ENCODE data around the gene NTRK3. TPM values are rescaled to one million over a fixed set of nuclear protein-coding genes. Genes with fewer than 3 reads are reported as not detected.

Gene NTRK3
- total RNA-seq, 4 donors from 2014 or later = 5.3 to 11.7 (median 6.3) TPM

- Histone ChIP-seq H3K9me3 (no peaks in the 10 kb centered on the region), H3K36me3 (no peaks in the 10 kb centered on the region), H3K4me3 (no peak overlapping the region), H3K27ac (no peak overlapping the region), H3K27me3 (no peaks in the 10 kb centered on the region), H3K4me1 (peaks cover 15% of the 10 kb centered on the region)
- peak in 1 of 2 donors; percentile 66 for DNase-seq (ENCODE audit: low spot score in 2 of 2)
- no peak for TF ChIP-seq POLR2A (IDR thresholded peaks at IDR 0.05)
- WGBS = 93% methylated on average over 23 of the region's 23 CpGs
Measured at GRCh38 chr15:87952736-87953287, 303.7 kb downstream of the NTRK3 start.

GRCh38 chr15:87949575-87950223 is 306.8 kb downstream of the NTRK3 start:
- TF ChIP-seq POLR2AphosphoS5 (IDR thresholded peaks at IDR 0.05) = no peak
- no peak for TF ChIP-seq EP300 (IDR thresholded peaks at IDR 0.05)
- no peak for TF ChIP-seq POLR2A (IDR thresholded peaks at IDR 0.05)
- TF ChIP-seq, protein P1, sequence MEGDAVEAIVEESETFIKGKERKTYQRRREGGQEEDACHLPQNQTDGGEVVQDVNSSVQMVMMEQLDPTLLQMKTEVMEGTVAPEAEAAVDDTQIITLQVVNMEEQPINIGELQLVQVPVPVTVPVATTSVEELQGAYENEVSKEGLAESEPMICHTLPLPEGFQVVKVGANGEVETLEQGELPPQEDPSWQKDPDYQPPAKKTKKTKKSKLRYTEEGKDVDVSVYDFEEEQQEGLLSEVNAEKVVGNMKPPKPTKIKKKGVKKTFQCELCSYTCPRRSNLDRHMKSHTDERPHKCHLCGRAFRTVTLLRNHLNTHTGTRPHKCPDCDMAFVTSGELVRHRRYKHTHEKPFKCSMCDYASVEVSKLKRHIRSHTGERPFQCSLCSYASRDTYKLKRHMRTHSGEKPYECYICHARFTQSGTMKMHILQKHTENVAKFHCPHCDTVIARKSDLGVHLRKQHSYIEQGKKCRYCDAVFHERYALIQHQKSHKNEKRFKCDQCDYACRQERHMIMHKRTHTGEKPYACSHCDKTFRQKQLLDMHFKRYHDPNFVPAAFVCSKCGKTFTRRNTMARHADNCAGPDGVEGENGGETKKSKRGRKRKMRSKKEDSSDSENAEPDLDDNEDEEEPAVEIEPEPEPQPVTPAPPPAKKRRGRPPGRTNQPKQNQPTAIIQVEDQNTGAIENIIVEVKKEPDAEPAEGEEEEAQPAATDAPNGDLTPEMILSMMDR (IDR thresholded peaks at IDR 0.05) = no peak
- peaks cover 18% of the 10 kb centered on the region for H3K4me1 ChIP-seq
- H3K9me3 ChIP-seq = no peaks in the 10 kb centered on the region
- no peaks in the 10 kb centered on the region for H3K36me3 ChIP-seq
- no peaks in the 10 kb centered on the region for H3K27me3 ChIP-seq
- DNase-seq (ENCODE audit: low spot score in 2 of 2) = peak in 1 of 2 donors; percentile 78
- WGBS = 77% methylated on average over 6 of the region's 6 CpGs
- H3K4me3 ChIP-seq = no peak overlapping the region
- peak overlapping the region; percentile 85 for H3K27ac ChIP-seq

DNA sequence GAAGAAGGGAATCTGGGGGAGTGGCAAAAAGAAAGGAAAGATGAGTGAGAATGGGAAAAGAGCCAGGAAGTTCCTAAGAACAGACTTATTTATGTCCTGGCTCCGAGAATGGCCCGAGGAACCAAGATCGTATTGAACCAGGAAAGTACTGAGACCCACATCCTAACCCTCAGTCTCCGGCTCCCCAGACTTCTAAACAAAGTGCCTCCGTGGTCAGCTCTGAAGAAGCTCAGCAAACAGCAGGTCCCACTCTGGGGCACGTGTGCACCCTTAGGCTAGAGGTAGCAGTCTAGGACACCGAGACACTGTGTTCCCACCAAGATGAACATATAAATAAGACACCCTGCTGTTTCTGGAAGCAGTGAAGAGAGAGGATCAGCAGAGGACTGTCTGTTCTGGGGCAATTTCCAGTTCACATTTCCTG is 307.4 kb downstream of the NTRK3 start:
- Histone ChIP-seq H3K36me3 (no peaks in the 10 kb centered on the region), H3K27me3 (no peaks in the 10 kb centered on the region), H3K4me1 (peaks cover 18% of the 10 kb centered on the region), H3K9me3 (no peaks in the 10 kb centered on the region), H3K4me3 (no peak overlapping the region), H3K27ac (peak overlapping the region; percentile 85)
- peak in 1 of 2 donors; percentile 80 for DNase-seq (ENCODE audit: low spot score in 2 of 2)
- 36% methylated on average over 7 of the region's 7 CpGs for WGBS
- TF ChIP-seq POLR2AphosphoS5 (IDR thresholded peaks at IDR 0.05) (peak in 1 of 3 donors; percentile 52), EP300 (IDR thresholded peaks at IDR 0.05) (no peak)

GRCh38 chr15:87947560-87947959 is 309.0 kb downstream of the NTRK3 start:
- no peak overlapping the region for H3K4me3 ChIP-seq
- no peak for DNase-seq (ENCODE audit: low spot score in 2 of 2)
- TF ChIP-seq POLR2AphosphoS5 (IDR thresholded peaks at IDR 0.05) (no peak), EP300 (IDR thresholded peaks at IDR 0.05) (no peak), POLR2A (IDR thresholded peaks at IDR 0.05) (no peak)
- TF ChIP-seq, protein P1 (IDR thresholded peaks at IDR 0.05) = no peak
- 31% methylated on average over 3 of the region's 3 CpGs for WGBS
- no peak overlapping the region for H3K27ac ChIP-seq
- H3K4me1 ChIP-seq = peaks cover 18% of the 10 kb centered on the region
- H3K9me3 ChIP-seq = no peaks in the 10 kb centered on the region
- H3K36me3 ChIP-seq = no peaks in the 10 kb centered on the region
- no peaks in the 10 kb centered on the region for H3K27me3 ChIP-seq

DNA sequence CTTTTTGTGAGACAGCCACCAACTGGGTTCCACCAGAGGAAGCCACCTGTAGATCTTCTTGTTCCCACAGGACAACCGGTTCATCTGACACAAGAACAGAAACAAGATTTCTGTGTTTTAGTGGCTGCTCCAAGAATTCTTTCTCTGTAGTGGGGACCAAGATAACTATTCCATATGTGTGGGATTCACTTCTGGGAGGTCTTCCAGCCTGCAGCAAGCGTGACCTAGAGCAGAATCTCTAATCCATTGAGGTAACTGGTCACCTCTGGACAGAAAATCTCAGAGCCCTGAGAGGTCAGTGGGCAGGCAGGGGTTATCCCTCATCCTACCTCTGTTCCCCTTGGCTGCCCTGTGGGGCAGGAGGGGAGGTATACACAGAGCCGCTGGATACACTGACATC is 311.3 kb downstream of the NTRK3 start:
- Histone ChIP-seq H3K27ac (peak overlapping the region; percentile 2), H3K4me3 (no peak overlapping the region), H3K27me3 (no peaks in the 10 kb centered on the region), H3K9me3 (no peaks in the 10 kb centered on the region), H3K4me1 (peaks cover 20% of the 10 kb centered on the region), H3K36me3 (no peaks in the 10 kb centered on the region)
- TF ChIP-seq, protein P1 (IDR thresholded peaks at IDR 0.05) = no peak
- TF ChIP-seq EP300 (IDR thresholded peaks at IDR 0.05) (no peak), POLR2A (IDR thresholded peaks at IDR 0.05) (no peak), POLR2AphosphoS5 (IDR thresholded peaks at IDR 0.05) (no peak)
- DNase-seq (ENCODE audit: low spot score in 2 of 2) = peak in 1 of 2 donors; percentile 45
- WGBS = 92% methylated on average over 3 of the region's 3 CpGs

GRCh38 chr15:87944691-87945090 is 311.8 kb downstream of the NTRK3 start:
- peaks cover 16% of the 10 kb centered on the region for H3K4me1 ChIP-seq
- peak overlapping the region; percentile 2 for H3K27ac ChIP-seq
- no peaks in the 10 kb centered on the region for H3K36me3 ChIP-seq
- 93% methylated on average over 7 of the region's 7 CpGs for WGBS
- H3K9me3 ChIP-seq = no peaks in the 10 kb centered on the region
- no peak overlapping the region for H3K4me3 ChIP-seq
- peak in 1 of 2 donors; percentile 13 for DNase-seq (ENCODE audit: low spot score in 2 of 2)
- TF ChIP-seq, protein P1 (IDR thresholded peaks at IDR 0.05) = no peak
- TF ChIP-seq EP300 (IDR thresholded peaks at IDR 0.05) (no peak), POLR2A (IDR thresholded peaks at IDR 0.05) (no peak), POLR2AphosphoS5 (IDR thresholded peaks at IDR 0.05) (no peak)
- no peaks in the 10 kb centered on the region for H3K27me3 ChIP-seq

All from suprapubic skin (tissue), 4 donors.